NB4 (cell line): ENCODE data around the gene NNMT.

Experiments
- POLR2A ChIP-seq: IDR thresholded peaks from 2 replicates; pipeline ENCODE4 v1.6.1; 2011; ENCODE audit warnings: mild to moderate bottlenecking; ENCODE audit not compliant: insufficient read length; ENCODE audit errors: extremely low read depth
- TF ChIP-seq, protein P1 (sequence below): IDR thresholded peaks from one replicate; pipeline ENCODE4 v1.5.1; 2012; ENCODE audit warnings: low read depth, low read length
- TF ChIP-seq, protein P2 (sequence below): IDR thresholded peaks from 2 replicates; pipeline ENCODE4 v1.6.1; 2011; ENCODE audit warnings: low read depth, low read length

DNA sequence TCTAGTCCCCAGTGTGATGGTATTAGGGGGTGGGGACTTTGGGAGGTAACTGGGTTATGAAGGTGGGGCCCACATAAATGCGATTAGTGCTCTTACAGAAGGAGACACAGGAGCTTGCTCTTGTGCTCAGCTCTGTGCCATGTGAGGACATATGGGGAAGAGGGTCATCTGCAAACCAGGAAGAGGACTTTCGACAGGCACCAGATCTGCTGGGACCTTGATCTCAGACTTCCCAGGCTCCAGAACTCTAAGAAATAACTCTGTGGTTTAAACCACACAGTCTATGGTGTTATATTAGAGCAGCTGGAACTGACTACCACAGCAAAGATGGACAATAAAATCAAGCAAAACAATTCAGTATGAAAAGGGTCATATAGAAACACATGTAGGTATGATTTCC, 26.7 kb downstream of the NNMT start:
- TF ChIP-seq, protein P1, sequence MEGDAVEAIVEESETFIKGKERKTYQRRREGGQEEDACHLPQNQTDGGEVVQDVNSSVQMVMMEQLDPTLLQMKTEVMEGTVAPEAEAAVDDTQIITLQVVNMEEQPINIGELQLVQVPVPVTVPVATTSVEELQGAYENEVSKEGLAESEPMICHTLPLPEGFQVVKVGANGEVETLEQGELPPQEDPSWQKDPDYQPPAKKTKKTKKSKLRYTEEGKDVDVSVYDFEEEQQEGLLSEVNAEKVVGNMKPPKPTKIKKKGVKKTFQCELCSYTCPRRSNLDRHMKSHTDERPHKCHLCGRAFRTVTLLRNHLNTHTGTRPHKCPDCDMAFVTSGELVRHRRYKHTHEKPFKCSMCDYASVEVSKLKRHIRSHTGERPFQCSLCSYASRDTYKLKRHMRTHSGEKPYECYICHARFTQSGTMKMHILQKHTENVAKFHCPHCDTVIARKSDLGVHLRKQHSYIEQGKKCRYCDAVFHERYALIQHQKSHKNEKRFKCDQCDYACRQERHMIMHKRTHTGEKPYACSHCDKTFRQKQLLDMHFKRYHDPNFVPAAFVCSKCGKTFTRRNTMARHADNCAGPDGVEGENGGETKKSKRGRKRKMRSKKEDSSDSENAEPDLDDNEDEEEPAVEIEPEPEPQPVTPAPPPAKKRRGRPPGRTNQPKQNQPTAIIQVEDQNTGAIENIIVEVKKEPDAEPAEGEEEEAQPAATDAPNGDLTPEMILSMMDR: no peak
- TF ChIP-seq POLR2A: no peak
- TF ChIP-seq, protein P2, sequence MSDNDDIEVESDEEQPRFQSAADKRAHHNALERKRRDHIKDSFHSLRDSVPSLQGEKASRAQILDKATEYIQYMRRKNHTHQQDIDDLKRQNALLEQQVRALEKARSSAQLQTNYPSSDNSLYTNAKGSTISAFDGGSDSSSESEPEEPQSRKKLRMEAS: no peak
